HT1080 (cell line): ENCODE data around the gene ANO1. TPM values are rescaled to one million over a fixed set of nuclear protein-coding genes. Genes with fewer than 3 reads are reported as not detected.
A peak's percentile ranks its signal among the peaks of the same experiment; 100 is the strongest.
"Not testable (repeated sequence)": the region's sequence is repeated elsewhere in the genome, so short reads cannot be mapped to it uniquely, and the experiment has no call there.

Source experiments
- DNase-seq: peaks from one replicate; pipeline ENCODE4 v3.0.0-alpha.2; 2015; ENCODE audit warnings: low read depth
- polyA plus RNA-seq, 2 experiments: library from polyadenylated mRNA; depleted of rRNA; stranded (reverse); fragments of >200 nt; gene quantifications; 2 replicates each; pipeline ENCODE4 v1.2.3, GENCODE V29; 2015
- total RNA-seq: library from RNA; depleted of rRNA; stranded (reverse); fragments of >200 nt; shearing (Covaris generic); gene quantifications from 2 replicates; pipeline ENCODE4 v1.2.3, GENCODE V29; 2014; rRNA removed

Gene ANO1
- total RNA-seq = 0.13 and 0.26 TPM in 2 replicates
- polyA plus RNA-seq (2015; cell fraction: cytosol; rRNA removed) = 0.08 and 0.32 TPM in 2 replicates
- 0.33 and 0.75 TPM in 2 replicates for polyA plus RNA-seq (2015; cell fraction: nucleus; rRNA removed)

DNA sequence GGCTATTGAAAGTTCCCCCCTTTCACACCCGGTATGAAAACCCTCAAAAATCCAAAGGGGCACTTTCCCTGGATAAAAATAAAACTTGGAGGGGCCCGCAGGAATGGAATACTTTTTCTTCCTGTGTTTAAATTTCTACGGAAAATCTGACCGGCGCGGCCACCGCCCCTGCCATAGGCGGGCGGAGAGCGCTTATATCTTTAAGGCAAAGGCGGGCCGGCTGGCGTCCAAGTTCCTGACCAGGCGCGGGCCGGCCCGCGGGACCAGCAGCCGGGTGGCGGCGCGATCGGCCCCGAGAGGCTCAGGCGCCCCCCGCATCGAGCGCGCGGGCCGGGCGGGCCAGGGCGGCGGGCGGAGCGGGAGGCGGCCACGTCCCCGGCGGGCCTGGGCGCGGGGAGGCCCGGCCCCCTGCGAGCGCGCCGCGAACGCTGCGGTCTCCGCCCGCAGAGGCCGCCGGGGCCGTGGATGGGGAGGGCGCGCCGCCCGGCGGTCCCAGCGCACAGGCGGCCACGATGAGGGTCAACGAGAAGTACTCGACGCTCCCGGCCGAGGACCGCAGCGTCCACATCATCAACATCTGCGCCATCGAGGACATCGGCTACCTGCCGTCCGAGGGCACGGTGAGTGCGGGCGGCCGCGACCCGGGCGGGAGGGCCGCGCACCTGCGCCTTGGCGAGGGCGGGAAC, at the start of gene ANO1:
Gene ANO1, plus strand, starts transcription at position 223 of the 686 bp plus-strand sequence. Its CDS starts 290 bp downstream, at position 513.
- no peak for DNase-seq

DNA sequence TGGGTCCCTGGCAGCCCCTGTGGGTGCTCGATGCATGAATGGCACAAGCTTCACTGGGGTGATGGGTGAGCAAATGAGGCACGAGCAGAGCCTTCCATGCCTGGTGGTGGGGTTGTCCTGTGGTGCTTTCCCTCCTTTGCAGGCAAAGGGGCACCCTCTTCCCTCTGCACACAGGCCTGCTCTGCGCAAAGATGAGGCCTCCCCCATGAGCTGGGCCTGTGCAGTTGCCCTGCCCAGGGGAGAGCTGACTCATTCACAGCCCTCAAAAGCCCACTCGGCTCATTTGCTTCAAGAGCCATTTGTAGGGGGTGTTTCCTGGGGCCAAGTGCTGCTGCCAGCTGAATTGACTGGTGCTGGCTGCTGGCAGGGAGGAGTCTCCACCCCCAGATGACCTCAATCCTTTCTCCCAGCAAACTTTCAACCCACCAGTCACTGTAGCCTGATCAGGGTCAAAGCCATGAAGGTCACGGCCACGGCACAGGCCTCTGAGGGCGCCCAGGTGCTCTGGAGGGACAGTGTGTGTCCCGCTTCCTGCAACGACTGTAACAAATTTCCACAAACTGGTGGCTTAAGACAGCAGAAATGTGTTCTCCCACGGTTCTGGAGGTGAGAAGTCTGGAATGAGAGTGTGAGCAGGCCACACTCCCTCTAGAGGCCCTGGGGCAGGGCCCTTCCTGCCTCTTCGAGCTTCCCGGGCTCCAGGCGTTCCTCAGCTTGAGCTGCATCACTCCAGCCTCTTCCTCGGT, 48.8 kb upstream of the ANO1 start:
- peak; percentile 37 for DNase-seq

GRCh38 chr11:70029861-70030380, 48.2 kb upstream of the ANO1 start:
- no peak for DNase-seq

- no peak for DNase-seq
These were observed 47.7 kb upstream of the ANO1 start for GRCh38 chr11:70030412-70030811.

- no peak for DNase-seq
These were observed 46.3 kb upstream of the ANO1 start for GRCh38 chr11:70031631-70032469.

- no peak for DNase-seq
These were observed 45.7 kb upstream of the ANO1 start for GRCh38 chr11:70032470-70032795.

DNA sequence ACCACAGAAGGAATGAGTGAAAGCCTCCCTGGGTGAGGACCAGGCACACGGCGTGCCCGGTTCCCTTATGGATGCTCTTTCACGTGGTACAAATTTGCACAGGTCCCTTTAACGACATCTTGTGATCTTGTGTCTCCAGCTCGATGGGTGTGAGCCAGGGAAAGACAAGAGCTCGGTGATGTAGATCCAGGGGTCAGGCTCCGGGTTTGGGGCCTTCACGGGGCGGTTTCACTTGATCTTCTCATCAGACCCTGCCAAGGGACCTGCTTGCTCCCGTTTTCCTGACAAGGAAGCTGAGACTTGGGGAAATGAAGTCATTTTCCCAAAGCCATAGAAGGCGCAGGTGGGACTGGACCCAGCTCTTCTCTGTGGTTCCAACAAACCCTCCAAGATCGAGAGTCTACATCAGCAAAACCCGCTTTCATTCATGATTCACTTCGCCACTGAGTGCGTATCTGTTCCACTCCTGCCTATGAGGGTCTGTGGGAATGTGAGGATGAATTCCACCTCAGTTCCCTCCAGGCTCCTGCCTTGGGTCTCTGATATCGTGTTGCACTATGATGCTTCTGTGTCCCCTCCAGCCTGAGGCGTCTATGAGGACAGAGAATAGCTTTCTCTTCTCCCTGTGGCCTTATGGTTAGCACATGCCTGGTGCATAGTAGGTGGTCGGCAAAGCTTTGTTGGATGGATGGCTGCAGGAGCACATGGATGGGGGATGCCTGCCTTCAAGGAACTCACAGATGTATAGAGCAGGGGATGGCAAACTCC, 45.0 kb upstream of the ANO1 start:
- no peak for DNase-seq

GRCh38 chr11:70033711-70034070, 44.4 kb upstream of the ANO1 start:
- DNase-seq = no peak

GRCh38 chr11:70034740-70035365, 43.3 kb upstream of the ANO1 start:
- no peak for DNase-seq

- not testable (repeated sequence) for DNase-seq
These were observed 42.5 kb upstream of the ANO1 start for GRCh38 chr11:70035665-70036064.

DNA sequence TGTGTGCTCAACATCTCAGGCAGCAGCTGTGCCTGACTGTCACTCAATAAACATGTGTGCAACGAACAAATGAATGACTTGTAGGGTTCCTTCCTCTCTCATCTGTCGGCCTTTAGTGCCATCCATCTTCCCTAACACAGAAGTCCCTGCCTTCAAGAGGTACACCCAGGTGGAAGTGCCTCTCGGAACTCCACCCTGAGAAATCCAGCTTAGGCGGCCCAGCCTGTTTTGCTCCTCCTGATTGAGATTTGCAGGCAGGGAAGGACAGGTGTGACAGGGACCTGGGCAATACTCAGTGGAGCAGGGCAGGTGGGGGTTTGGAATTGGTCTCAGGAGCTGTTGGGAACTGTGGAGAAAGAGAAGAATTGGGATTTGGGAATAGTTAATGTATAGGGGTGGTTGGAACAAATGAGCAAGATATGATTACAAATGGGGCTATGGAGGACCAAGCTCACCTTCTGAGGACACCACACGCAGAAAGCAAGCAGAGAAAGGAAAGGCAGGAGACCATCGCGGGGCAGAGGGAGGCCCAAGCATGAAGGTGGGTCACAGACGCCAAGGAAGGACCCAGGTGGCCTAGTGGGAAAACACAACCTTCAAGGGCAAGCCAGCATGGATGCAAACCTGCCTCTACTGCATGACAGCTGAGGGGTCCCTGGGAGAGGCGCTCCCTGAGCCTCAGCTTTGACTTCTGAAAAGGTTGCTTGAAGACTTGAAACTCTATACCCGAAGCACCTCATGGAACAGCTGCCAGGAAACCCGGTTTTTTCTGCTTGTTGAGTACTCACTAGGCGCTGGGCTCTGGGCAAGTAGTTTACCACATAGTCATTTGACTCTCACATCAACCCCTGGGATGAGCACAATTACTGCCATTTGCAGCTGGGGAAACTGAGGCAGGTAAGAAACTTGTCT, 40.9 kb upstream of the ANO1 start:
- DNase-seq = no peak

- DNase-seq = no peak
These were observed 39.9 kb upstream of the ANO1 start for GRCh38 chr11:70038034-70038834.

- no peak for DNase-seq
These were observed 37.7 kb upstream of the ANO1 start for GRCh38 chr11:70040452-70040851.

- DNase-seq = no peak
These were observed 37.1 kb upstream of the ANO1 start for GRCh38 chr11:70040869-70041501.

- no peak for DNase-seq
These were observed 34.6 kb upstream of the ANO1 start for GRCh38 chr11:70043482-70043881.

- DNase-seq = no peak
These were observed 32.0 kb upstream of the ANO1 start for GRCh38 chr11:70046089-70046488.

GRCh38 chr11:70048279-70049024, 29.7 kb upstream of the ANO1 start:
- no peak for DNase-seq
